Activated naive CD4-positive, alpha-beta T cell treated with anti-CD3 and anti-CD28 coated beads for 36 hours (primary cell): Measurements from ENCODE around the gene TP73. TPM values are rescaled to one million over a fixed set of nuclear protein-coding genes. Genes with fewer than 3 reads are reported as not detected.

ENCODE experiments used
- CTCF ChIA-PET: fragments of 350-600 bp; sonication (Branson Sonifier 250); formaldehyde crosslinking; loops from one replicate; lab custom pipeline; 2021; ENCODE audit warnings: antibody characterized with exemption; lab: Charles Lee
- DNase-seq: peaks from one replicate; pipeline ENCODE4 v3.0.0-alpha.2; 2020
- H3K27ac Mint-ChIP-seq: one replicate; pipeline ENCODE4 v1.8.0; 2021; ENCODE audit warnings: mild to moderate bottlenecking, mixed read lengths
- H3K27me3 Mint-ChIP-seq: one replicate; pipeline ENCODE4 v1.8.0; 2021; ENCODE audit warnings: low read depth, mixed read lengths
- H3K36me3 Mint-ChIP-seq: one replicate; pipeline ENCODE4 v1.8.0; 2021; ENCODE audit warnings: low read depth, mixed read lengths
- H3K4me1 Mint-ChIP-seq: one replicate; pipeline ENCODE4 v1.8.0; 2021; ENCODE audit warnings: low read depth, mixed read lengths
- H3K4me3 Mint-ChIP-seq: one replicate; pipeline ENCODE4 v1.8.0; 2021; ENCODE audit warnings: mild to moderate bottlenecking, moderate library complexity, mixed read lengths
- H3K9me3 Mint-ChIP-seq: one replicate; pipeline ENCODE4 v1.8.0; 2021; ENCODE audit warnings: mixed read lengths
- intact Hi-C: fragments of 100-400 bp; cut with micrococcal nuclease; formaldehyde crosslinking; loops from one replicate; pipeline ENCODE4 v1.15.1; 2023
- total RNA-seq, 2 experiments: library from RNA; stranded (reverse); gene quantifications; one replicate each; pipeline ENCODE4 v1.2.3, GENCODE V29; 2021

Gene TP73
- total RNA-seq, 2 experiments from 2014 or later = 0.20 to 0.43 TPM

DNA sequence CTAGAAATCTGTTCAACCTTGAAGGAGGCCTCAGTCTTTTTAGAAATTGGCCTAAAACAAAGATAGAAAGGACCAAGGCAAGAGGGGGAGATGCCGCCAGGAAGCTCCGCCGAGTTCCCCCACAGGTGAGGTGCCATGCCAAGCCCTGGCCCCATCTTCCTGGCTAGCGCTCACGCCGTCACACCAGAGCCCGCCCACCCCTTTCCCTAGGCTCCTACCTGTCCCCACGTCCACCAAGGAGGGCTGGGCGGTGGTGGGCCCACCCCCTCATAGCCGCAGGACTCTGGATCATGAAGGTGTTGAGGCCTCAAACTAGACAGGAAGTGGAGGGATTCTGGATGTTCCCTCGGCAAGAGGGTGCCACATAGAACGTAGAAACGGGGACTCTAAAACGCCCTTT, 84.4 kb downstream of the TP73 start:
- Mint-ChIP-seq H3K27me3 (no peaks in the 10 kb centered on the region), H3K36me3 (peaks cover 4% of the 10 kb centered on the region), H3K27ac (no peak overlapping the region), H3K4me3 (no peak overlapping the region), H3K9me3 (no peaks in the 10 kb centered on the region), H3K4me1 (no peaks in the 10 kb centered on the region)
- intact Hi-C loops = no loop called here
- no peak for DNase-seq
- CTCF ChIA-PET = no interaction called here

DNA sequence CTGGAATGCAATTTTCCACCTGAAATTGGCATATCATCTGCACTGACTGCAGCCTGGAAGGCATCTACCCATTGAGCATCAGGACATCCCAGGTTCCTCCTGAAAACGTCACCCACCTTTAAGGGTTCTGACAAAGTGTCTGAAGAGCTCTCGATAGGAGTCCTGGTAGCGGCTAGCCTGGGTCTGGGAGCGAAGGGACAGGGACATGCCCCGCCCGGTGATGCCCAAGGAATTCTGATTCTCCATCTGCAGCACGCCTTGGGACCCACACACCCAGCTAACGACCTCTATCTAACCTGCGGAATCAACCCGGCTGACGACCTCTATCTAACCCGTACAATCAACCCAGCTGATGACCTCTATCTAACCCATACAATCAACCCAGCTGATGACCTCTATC, 86.6 kb downstream of the TP73 start:
- intact Hi-C loops = no loop called here
- DNase-seq = no peak
- Mint-ChIP-seq H3K27ac (no peak overlapping the region), H3K36me3 (peaks cover 12% of the 10 kb centered on the region), H3K27me3 (no peaks in the 10 kb centered on the region), H3K4me1 (peaks cover 4% of the 10 kb centered on the region), H3K4me3 (no peak overlapping the region), H3K9me3 (no peaks in the 10 kb centered on the region)
- CTCF ChIA-PET = interaction anchor here (1.5 kb wide), 1 partner anchor 12 kb away, joined by 6 read pairs; no protein-coding TSS in a partner anchor

DNA sequence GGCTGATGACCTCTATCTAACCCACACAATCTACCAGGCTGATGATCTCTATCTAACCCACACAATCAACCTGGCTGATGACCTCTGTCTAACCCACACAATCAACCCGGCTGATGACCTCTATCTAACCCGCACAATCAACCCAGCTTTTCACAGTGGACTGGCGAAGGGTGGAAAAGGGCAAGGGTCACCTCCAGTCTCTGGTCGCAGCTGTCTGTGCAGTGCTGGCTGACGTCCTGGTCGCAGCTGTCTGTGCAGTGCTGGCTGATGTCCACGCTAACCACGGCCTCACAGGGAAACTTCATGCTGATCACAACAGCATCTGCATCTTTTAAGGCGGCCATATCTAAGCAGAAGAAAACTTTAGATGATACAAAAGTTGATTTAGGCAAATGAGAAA, 87.7 kb downstream of the TP73 start:
- no peak overlapping the region for H3K27ac Mint-ChIP-seq
- CTCF ChIA-PET = interaction anchor here (0.7 kb wide), 1 partner anchor 153 kb away, joined by 3 read pairs; no protein-coding TSS in a partner anchor
- H3K27me3 Mint-ChIP-seq = no peaks in the 10 kb centered on the region
- H3K9me3 Mint-ChIP-seq = no peaks in the 10 kb centered on the region
- H3K4me3 Mint-ChIP-seq = no peak overlapping the region
- DNase-seq = no peak
- H3K4me1 Mint-ChIP-seq = peaks cover 11% of the 10 kb centered on the region
- intact Hi-C loops = no loop called here
- peaks cover 12% of the 10 kb centered on the region for H3K36me3 Mint-ChIP-seq

DNA sequence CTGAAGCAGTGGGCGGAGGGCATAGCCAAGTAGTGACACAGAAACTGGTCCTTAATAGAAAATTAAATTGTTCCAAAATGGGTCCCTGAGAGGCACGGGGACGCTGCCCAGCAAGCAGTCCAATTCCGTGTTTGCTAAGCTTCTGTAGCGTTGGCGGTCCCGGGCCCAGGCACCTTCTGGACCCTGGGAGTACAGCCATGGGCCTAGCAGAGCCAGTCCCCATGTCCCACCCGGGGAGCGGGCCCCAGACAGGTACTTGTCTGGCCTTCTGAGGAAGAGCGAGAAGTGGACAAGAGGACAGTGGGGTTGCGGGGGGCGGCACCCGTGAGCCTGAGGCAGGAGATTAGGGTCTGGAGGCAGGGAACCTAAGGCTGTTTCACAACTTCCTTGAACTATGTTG, 88.4 kb downstream of the TP73 start:
- CTCF ChIA-PET = no interaction called here
- Mint-ChIP-seq H3K4me1 (peaks cover 18% of the 10 kb centered on the region), H3K27me3 (no peaks in the 10 kb centered on the region), H3K9me3 (no peaks in the 10 kb centered on the region), H3K27ac (no peak overlapping the region), H3K36me3 (peaks cover 17% of the 10 kb centered on the region), H3K4me3 (no peak overlapping the region)
- no peak for DNase-seq
- intact Hi-C loops = no loop called here

DNA sequence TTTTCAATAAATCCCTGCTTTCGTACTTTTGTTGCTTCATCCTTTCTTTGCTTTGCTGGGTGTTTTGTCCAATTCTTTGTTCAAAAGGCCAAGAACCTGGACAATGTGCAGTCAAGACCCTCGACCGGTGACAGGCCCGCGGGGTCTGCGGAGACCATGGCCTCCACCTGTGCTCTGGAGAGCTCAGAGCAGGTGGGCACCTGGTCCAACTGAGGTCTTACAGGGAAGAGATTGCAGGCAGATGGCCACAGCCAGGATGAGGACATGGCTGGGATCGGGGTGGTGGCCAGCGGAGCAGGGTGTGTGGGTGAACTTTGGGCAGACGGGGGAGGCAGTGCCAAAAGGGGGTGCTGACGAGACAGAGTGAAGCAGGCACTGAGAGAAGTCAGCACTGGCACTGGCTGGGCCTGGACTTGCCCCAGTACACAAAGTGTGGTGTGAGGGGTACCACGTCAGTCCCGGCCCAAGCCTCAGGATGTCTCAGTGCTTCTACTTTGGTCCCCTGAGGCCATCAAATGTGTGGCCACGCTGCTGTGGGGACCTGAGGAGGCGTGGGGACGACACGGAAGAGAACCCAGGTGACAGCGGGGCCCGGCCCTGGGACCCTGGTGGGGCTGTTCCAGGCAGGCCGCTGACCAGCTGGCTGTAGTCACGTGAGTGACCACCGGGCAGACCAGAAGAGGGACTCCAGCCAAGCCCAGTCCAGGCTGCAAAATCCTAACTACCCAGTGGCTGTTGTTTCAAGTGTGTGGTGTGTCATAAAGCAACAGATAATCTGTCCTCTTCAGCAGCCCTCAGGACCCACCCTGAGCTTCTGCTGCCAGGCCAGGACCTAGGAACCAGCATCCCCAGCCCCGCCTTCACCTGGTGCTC, 89.5 kb downstream of the TP73 start:
- CTCF ChIA-PET = interaction anchor here (0.7 kb wide), 1 partner anchor 123 kb away, joined by 3 read pairs; no protein-coding TSS in a partner anchor
- Mint-ChIP-seq H3K27me3 (no peaks in the 10 kb centered on the region), H3K4me1 (peaks cover 28% of the 10 kb centered on the region), H3K4me3 (no peak overlapping the region), H3K27ac (no peak overlapping the region), H3K36me3 (peaks cover 17% of the 10 kb centered on the region), H3K9me3 (no peaks in the 10 kb centered on the region)
- no peak for DNase-seq
- intact Hi-C loops = no loop called here

DNA sequence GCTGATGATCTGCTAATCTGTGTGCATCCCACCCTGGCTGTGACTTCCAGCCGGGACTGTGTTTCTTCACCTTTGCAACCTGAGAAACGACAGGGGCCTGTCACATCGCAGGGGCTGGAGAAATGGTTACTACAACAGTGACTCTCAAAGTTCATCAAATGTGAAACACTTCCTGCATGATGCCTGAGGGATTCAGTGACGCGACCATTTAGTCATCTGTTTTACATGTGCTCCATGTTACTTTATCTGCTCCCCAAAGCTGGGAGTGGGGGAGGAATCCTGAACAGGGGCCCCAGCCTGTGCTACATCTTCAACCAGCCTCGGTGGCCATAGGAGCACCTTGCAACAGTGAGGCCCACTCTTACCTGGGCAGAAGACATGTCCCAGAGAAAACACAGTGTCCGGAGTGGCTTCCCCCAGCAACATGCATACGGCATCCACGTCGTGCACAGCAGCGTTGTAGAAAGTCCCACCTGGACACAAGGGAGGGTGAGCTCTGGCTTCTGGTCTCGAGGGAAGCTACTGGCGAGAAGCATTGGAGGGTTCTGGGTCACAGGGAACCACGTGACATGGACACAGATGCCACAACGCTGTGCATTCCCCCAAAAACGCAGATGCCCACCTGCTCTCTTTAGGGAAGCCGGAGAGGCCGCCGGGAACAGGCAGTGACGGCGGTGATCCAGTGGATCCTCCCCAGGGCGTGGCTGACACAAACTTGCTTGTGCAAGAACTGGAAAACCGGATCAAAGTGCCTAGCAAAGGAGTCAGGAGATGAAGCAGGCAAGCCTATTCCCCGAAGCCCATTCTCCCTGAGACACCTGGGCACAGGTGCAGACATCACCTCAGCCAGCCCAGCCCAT, 90.4 kb downstream of the TP73 start:
- DNase-seq = no peak
- no peak overlapping the region for H3K4me3 Mint-ChIP-seq
- CTCF ChIA-PET = interaction anchor here (0.7 kb wide), 1 partner anchor 124 kb away, joined by 3 read pairs; no protein-coding TSS in a partner anchor
- peaks cover 17% of the 10 kb centered on the region for H3K36me3 Mint-ChIP-seq
- H3K27me3 Mint-ChIP-seq = no peaks in the 10 kb centered on the region
- no peaks in the 10 kb centered on the region for H3K9me3 Mint-ChIP-seq
- peaks cover 29% of the 10 kb centered on the region for H3K4me1 Mint-ChIP-seq
- intact Hi-C loops = no loop called here
- no peak overlapping the region for H3K27ac Mint-ChIP-seq

DNA sequence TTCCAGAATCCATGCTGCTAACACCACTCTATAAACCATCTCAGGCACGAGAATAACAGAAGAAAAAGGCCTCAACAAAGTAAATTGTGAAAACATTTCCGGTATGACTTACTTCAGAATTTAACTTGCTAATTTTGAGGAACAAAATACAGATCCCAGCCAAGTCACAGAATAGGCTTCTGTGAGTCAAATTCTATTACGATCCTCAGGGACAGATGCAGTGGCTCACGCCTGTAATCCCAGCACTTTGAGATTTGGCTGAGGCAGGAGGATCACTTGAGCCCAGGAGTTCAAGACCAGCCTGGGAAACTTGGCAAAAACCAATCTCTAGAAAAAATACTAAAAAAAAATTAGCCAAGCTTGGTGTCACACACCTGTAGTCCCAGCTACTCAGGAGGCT, 91.1 kb downstream of the TP73 start:
- no peaks in the 10 kb centered on the region for H3K9me3 Mint-ChIP-seq
- no peaks in the 10 kb centered on the region for H3K27me3 Mint-ChIP-seq
- H3K27ac Mint-ChIP-seq = no peak overlapping the region
- no peak for DNase-seq
- H3K4me1 Mint-ChIP-seq = peaks cover 35% of the 10 kb centered on the region
- peaks cover 17% of the 10 kb centered on the region for H3K36me3 Mint-ChIP-seq
- CTCF ChIA-PET = no interaction called here
- H3K4me3 Mint-ChIP-seq = no peak overlapping the region
- intact Hi-C loops = no loop called here

DNA sequence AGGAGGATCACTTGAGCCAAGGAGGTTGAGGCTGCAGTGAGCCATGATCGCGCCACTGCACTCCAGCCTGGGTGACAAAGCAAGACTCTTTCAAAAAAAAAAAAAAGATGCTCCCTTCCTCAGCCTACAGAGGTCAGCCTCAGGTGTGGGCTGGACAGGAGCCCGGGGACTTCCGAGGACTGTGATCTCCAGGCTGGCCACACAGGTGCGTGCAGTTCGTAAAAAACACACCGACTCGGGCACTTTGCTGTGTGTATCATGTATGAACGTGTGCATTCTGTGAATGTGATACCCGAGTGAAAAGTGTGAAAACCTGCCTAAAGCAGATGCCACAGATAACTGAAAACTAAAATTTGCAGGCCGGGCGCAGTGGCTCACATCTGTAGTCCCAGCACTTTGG, 91.5 kb downstream of the TP73 start:
- Mint-ChIP-seq H3K36me3 (peaks cover 17% of the 10 kb centered on the region), H3K4me3 (no peak overlapping the region), H3K4me1 (peaks cover 35% of the 10 kb centered on the region), H3K9me3 (no peaks in the 10 kb centered on the region), H3K27me3 (no peaks in the 10 kb centered on the region), H3K27ac (no peak overlapping the region)
- intact Hi-C loops = no loop called here
- no peak for DNase-seq
- CTCF ChIA-PET = no interaction called here

DNA sequence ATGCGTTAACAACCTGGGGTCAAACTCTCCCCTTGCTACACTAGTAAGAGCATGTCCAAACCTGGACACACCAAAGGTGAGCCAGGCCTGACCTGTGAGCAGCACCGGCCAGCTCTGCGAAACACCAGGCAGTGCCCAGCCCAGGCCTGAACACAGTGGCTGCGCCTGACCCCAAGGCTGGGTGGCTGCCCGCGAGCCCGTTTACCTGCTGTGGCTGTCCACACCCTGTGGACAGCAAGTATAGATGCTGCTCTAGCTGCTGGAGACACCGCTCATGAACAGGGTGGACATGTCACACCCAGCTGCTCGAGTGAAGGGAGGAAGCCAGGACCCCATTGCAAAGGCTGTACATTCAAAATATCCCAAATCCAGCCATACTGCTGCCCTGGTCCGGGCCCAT, 92.3 kb downstream of the TP73 start:
- no peak for DNase-seq
- Mint-ChIP-seq H3K4me3 (no peak overlapping the region), H3K36me3 (peaks cover 17% of the 10 kb centered on the region), H3K27ac (no peak overlapping the region), H3K9me3 (no peaks in the 10 kb centered on the region), H3K4me1 (peaks cover 35% of the 10 kb centered on the region), H3K27me3 (no peaks in the 10 kb centered on the region)
- CTCF ChIA-PET = no interaction called here
- intact Hi-C loops = no loop called here

DNA sequence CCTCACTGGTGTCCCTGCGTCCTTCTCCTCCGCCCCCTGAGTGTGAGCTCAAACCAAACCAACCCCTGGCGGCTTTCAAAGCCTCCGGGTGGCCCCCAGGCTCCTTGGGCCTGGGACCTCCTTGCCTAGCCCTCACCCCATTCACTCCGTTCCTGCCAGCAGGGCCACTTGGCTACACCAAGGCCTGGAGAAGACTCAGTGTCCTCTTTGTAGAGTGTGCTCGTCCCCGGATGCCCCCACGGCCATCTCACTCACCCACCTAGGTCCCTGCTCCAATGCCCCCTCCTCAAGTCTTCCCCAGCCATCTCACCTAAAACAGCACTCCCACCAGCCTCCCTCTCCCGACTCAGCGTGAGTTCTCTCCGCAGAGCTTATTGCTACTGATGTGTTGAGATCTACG, 92.8 kb downstream of the TP73 start:
- Mint-ChIP-seq H3K36me3 (peaks cover 17% of the 10 kb centered on the region), H3K4me3 (peak overlapping the region; percentile 75), H3K27me3 (no peaks in the 10 kb centered on the region), H3K4me1 (peaks cover 35% of the 10 kb centered on the region), H3K9me3 (no peaks in the 10 kb centered on the region), H3K27ac (no peak overlapping the region)
- CTCF ChIA-PET = no interaction called here
- no peak for DNase-seq
- intact Hi-C loops = no loop called here

DNA sequence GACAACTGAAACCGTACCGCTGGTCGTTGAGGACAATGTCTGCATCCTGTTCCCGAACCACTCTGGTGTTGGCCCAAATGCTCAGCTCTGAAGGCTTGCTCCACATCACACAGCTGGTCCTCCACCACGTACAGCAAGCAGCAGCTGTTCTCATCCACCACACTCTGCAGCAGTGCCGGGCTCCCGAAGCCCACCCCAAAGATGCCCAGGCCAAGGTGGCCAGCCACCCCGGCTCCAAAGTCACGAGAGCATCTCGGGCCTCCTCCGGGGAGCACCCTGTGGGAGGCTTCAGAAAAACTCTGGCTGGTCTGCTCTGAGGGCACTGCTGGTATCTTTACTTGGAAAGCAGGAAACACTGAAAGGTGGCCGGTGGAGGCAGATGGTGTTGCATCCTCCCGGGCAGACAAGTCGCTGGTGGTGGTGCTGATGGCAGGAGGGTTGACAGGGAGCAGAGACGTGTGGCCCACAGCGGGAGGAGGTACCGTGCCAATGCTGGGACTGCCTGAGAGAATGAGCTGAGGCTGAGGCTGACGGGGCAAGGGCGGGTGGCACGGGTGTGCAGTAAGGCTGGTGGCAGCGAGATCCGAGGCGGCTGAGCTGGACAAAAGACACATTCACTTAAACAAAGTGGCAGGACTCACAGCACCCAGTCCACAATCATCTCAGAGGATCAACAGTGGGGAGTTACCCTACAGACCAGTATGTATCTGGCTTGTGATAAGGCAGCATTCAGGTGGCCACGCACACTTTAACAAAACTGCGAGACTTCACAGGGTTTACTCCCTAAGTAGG, 93.5 kb downstream of the TP73 start:
- H3K9me3 Mint-ChIP-seq = no peaks in the 10 kb centered on the region
- H3K36me3 Mint-ChIP-seq = peaks cover 17% of the 10 kb centered on the region
- intact Hi-C loops = no loop called here
- no peak overlapping the region for H3K27ac Mint-ChIP-seq
- peak overlapping the region; percentile 75 for H3K4me3 Mint-ChIP-seq
- no peaks in the 10 kb centered on the region for H3K27me3 Mint-ChIP-seq
- no peak for DNase-seq
- CTCF ChIA-PET = no interaction called here
- peaks cover 35% of the 10 kb centered on the region for H3K4me1 Mint-ChIP-seq

DNA sequence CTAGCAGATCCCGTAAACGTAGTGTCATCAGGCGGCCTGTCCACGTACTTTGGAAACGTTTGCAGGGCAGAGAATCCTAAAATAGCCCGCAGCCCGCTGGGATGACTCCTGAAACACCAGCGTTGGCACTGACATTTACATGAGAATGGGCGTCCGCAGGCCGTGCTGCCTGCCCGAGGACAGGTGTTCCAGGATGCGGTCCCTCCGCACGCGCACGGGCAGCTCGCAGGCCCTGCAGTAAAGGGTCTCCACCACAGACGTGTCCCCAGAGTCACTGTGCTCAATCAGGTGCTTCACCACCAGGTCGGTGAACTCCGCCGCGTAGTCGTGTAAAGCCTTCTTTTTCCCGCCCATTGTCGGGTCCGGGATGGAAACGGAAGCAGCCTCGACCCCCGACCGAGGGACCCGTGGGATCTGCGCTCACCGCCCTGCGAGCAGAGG, 94.1 kb downstream of the TP73 start:
- intact Hi-C loops = no loop called here
- H3K27ac Mint-ChIP-seq = peak overlapping the region; percentile 24
- no peaks in the 10 kb centered on the region for H3K9me3 Mint-ChIP-seq
- no peak for DNase-seq
- H3K36me3 Mint-ChIP-seq = peaks cover 17% of the 10 kb centered on the region
- peaks cover 35% of the 10 kb centered on the region for H3K4me1 Mint-ChIP-seq
- CTCF ChIA-PET = no interaction called here
- peak overlapping the region; percentile 75 for H3K4me3 Mint-ChIP-seq
- no peaks in the 10 kb centered on the region for H3K27me3 Mint-ChIP-seq
